A549 (cell line): Measurements from ENCODE around the gene RRAGD.
A peak's percentile ranks its signal among the peaks of the same experiment; 100 is the strongest.

Experiments used
- CBX2 ChIP-seq: fragments of 200-600 bp; sonication (generic); IDR thresholded peaks from 2 replicates; pipeline ENCODE4 v1.6.1; 2016; ENCODE audit warnings: low read depth, mild to moderate bottlenecking, borderline replicate concordance
- CTCF ChIP-seq: fragments of >200 bp; sonication (Bioruptor Twin); formaldehyde crosslinking; IDR thresholded peaks from 3 replicates; pipeline ENCODE4 v1.5.1; 2016
- EHF ChIP-seq: fragments of 250-450 bp; sonication (Bioruptor Pico); IDR thresholded peaks from 2 replicates; pipeline ENCODE4 v1.5.0; 2020; ENCODE audit warnings: mild to moderate bottlenecking
- EP300 ChIP-seq, 2 experiments: fragments of >200 bp; sonication (Bioruptor Twin); formaldehyde crosslinking; IDR thresholded peaks; 2 replicates in 1 of 2; 3 replicates in 1 of 2; pipeline ENCODE4 v1.6.1; 2016 to 2017
- HMGXB4 ChIP-seq: fragments of 250-450 bp; sonication (Bioruptor Pico); IDR thresholded peaks from 2 replicates; pipeline ENCODE4 v1.5.0; 2021; ENCODE audit warnings: mild to moderate bottlenecking, moderate library complexity, borderline replicate concordance
- HOXB13 ChIP-seq: fragments of 250-450 bp; sonication (Bioruptor Pico); IDR thresholded peaks from 2 replicates; pipeline ENCODE4 v1.5.0; 2020; ENCODE audit warnings: low read depth, mild to moderate bottlenecking, moderate library complexity
- JUNB ChIP-seq: fragments of >200 bp; sonication (Bioruptor Twin); formaldehyde crosslinking; IDR thresholded peaks from 2 replicates; pipeline ENCODE4 v1.6.1; 2016
- KDM5A ChIP-seq: fragments of 200-600 bp; sonication (generic); IDR thresholded peaks from 2 replicates; pipeline ENCODE4 v1.6.1; 2016; ENCODE audit warnings: antibody characterized with exemption, mild to moderate bottlenecking
- MAX ChIP-seq: IDR thresholded peaks from 2 replicates; pipeline ENCODE4 v1.6.1; 2012
- PBX3 ChIP-seq: IDR thresholded peaks from 2 replicates; pipeline ENCODE4 v1.6.1; 2012
- SMC3 ChIP-seq: fragments of >200 bp; sonication (Bioruptor Twin); formaldehyde crosslinking; IDR thresholded peaks from 3 replicates; pipeline ENCODE4 v1.6.1; 2018; ENCODE audit warnings: inconsistent platforms

- TF ChIP-seq MAX (0 out of 2 replicates have a peak, but pooled peaks have one; percentile 12), CTCF (no peak), CBX2 (no peak), JUNB (no peak), KDM5A (no peak), HMGXB4 (CRISPR knock-in tag) (no peak), EHF (CRISPR knock-in tag) (no peak), HOXB13 (no peak), SMC3 (no peak), PBX3 (no peak), EP300 (IDR thresholded peaks at IDR 0.05) (no peak)
Observed at GRCh38 chr6:89412071-89413005, at the start of gene RRAGD.
